NCI-H1092 (cell line): ENCODE measurements around the gene GPR17.

ENCODE experiments used
- DNase-seq: peaks from one replicate; lab custom pipeline; 2025; lab: John Stamatoyannopoulos, UW

GPR17 gene

GRCh38 chr2:127614731-127615130 lies 31.2 kb upstream of the GPR17 start:
- no peak for DNase-seq

DNA sequence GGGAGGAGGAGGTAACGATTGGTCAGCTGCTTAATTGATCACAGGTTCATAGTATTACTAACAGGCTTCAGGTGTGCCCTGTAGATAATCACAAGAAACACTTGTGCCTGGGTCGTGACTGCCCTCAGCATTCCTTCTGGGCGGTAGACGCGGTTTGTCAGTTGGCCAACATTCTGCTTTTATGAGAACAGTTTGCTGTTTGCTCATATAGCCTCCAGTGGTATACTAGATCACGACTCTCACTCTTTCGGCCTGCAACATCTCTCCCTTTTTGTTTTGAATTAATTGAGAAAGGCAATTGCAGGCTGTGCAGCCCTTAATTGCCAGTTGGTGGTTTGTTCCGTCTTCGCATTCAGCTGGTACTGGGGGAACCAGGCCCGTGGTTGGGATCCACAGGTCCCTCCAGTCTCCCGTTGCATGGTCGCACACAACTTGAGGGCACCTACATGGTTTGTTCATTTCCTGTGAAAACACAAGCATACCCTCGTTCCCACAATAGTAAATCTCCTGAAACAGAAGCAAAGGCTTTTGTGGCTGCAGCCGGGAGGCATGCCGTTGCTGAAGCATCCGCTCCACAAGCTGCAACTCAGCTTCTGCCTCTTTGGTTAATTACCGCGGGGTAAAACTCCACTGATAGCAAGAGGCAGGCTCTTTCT lies 30.3 kb upstream of the GPR17 start:
- no peak for DNase-seq

DNA sequence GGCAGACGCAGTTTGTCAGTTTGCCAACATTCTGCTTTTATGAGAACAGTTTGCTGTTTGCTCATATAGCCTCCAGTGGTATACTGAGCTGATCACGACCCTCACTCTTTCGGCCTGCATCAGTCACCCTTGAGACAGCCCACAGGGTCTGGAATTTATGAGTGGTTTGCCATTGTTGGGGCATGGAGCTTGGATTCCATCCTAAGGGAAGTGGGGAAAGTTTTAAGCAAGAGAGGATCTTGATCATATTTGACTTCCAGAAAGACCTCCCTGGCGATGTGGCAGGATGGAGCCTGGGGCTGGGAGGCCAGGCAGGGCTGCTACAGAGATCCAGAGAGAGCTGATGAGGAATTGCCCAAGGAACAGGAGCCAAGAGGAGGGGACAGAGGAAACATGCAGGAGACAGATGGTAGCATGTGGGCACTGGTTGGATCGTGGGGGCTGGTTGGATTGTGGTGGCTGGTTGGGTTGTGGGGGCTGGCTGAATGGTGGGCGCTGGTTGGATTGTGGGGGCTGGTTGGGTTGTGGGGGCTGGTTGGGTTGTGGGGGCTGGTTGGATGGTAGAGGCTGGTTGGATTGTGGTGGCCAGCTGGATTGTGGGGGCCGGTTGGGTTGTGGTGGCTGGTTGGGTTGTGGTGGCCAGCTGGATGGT lies 27.3 kb upstream of the GPR17 start:
- no peak for DNase-seq

DNA sequence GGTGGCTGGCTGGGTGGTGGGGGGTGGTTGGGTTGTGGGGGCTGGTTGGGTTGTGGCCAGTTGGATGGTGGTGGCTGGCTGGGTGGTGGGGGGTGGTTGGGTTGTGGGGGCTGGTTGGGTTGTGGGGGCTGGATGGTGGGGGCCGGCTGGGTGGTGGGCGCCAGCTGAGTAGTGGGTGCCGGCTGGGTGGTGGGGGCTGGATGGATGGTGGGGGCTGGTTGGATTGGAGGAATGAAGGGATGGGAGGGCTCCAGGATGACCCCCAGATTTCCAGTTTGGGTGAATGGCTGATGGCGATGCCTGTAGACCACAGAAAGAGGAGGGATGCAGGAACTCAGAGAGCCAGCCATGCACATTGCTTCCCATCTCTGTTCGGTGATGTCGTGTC lies 26.8 kb upstream of the GPR17 start:
- DNase-seq: no peak

DNA sequence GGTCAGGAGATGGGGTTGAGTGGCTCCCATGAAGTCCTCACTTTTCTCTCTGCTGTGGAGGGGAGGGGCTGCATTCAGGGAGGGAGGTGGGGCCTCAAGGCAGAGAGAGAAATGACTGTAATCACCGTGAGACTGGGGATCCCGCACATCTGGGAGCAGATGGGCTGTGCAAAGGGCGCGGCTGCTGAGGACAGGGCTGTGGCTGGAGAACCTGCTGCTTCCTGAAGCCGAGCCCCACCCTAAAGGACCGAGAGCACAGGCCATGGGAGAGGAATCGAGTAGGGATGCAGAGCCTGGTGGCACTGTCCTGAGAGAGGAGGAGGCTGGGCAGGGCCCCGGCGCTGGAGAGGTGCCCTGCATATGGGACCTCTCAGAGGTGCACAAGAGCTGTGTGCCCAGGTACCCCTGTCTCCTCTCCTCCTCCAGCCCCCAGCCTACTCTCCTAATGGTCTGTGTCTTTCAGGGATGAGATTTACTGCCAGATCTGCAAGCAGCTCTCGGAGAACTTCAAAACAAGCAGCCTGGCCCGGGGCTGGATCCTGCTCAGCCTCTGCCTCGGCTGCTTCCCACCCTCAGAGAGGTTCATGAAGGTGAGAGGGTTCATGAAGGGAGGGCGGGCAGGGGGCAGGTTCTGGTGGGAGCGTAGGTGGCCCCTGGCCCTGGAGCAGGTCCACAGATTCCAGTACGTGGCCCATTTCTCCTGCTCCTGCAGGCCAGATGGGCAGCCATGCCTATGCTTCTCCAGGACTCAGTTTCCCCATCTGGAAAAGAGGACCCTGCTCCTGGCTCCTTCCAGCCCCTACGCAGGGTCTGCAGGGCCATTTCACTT lies 25.9 kb upstream of the GPR17 start:
- no peak for DNase-seq

DNA sequence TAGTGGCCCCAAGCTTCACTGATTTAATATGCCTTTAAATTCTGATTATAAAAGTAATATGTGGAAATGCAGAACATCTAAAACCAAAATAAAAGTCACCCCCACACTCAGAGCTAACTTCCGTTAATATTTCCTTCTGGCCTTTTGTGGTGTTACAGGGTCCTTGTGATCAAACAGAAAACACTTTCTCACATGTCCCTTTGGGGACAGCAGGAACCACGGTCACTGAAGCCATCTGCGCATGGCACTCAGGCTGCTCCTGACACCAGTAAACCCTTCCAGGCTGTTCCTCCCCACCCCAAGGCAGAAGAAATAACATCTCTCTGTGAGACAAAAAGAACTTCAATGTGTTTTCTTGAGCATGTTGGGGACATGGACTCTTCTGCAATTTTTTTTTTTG lies 25.1 kb upstream of the GPR17 start:
- DNase-seq: no peak

DNA sequence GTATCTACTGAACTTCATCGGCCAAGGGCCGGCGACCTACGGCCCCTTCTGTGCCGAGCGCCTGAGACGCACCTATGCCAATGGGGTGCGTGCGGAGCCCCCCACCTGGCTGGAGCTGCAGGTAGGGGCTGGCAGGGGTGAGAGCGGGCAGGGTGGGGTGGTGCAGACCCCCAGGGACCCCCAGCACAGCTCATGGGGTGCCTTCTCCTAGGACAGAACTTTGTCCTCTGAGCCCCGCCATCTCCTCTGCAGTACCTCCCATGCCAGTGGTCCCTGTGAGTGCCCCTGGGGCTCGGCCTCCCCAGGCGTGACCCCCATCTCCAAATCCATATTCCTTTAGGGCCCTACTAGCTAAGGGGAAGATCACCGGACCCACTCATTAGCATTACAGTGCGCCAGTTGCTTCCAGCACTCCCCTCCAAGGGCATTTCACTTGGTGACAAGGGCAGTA lies 23.9 kb upstream of the GPR17 start:
- DNase-seq: no peak

- no peak for DNase-seq
These were observed 23.2 kb upstream of the GPR17 start for GRCh38 chr2:127622561-127623387.

- no peak for DNase-seq
These were observed 22.3 kb upstream of the GPR17 start for GRCh38 chr2:127623388-127624319.

GRCh38 chr2:127624320-127624755 lies 21.6 kb upstream of the GPR17 start:
- DNase-seq: no peak

DNA sequence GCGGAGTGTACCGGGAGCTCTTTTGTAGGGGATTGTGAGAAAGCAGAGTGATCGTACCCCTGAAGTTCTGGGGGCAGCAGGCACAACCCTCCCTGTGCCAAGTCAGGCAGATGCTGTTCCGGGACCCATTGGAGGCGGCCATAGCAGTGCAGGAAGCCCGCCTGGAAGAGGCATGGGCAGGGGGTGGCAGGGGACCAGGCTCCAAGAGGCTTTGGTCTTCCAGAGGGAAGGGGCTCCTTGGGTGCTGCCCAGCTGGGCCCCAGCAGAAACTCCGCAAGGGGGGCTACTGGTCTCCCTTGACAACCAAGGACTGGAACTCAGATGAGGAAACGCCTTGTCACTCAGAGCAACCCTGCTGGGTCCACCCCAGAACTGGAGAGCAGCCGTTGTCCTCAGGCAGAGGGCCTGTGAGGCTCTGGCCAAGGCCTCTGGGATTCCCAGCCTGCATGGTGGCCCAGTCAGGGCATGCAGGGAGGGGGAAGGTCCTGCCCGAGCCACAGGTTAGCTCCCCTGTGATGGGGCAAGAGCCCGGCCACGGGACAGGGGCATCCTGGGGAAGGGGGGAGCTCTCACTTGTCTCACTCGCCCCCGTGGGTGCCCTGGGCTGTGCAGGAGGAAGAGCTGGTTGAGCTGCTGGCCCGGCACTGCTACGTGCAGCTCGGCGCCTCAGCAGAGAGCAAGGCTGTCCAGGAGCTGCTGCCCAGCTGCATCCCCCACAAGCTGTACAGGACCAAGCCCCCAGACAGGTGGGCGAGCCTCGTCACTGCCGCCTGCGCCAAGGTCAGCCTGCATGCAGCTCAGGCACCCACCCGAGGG lies 21.0 kb upstream of the GPR17 start:
- no peak for DNase-seq

DNA sequence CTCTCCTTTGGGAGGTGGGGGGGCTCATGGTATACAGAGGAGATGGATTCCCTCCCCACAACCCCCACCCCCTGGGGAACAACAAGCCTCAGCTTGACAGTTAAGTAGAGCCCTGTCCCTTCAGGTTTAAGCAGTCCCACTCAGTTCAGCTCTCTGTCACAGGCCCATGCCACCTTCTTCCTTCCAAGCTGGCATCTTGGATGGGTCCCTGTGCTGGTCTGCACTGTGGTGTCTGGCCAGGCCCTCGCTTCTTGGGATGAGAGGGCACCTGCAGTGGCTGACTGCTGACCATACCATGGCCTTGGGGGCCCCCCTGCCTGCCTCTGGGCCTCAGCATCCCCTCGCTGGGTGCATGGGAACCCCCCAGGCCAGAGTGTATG lies 20.4 kb upstream of the GPR17 start:
- no peak for DNase-seq

DNA sequence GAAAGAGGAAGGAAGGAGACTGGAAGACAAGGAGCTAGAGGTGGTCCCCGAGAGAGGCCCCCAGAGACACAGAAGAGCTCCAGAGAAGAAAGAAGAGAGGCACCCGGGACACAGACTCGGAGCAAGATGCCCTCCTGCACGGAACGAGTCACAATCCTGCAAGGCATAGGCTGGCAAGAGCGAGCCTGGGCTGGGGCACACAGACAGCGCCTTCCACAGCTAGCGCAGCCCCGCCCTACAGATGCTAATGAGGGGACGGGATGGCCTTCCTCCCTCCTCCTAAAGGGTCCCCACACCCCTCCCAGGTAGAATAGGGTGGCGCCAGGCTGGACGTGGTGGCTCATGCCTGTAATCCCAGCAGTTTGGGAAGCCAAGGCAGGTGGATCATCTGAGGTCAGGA lies 19.8 kb upstream of the GPR17 start:
- no peak for DNase-seq

- DNase-seq: no peak
These were observed 18.8 kb upstream of the GPR17 start for GRCh38 chr2:127626917-127627739.

GRCh38 chr2:127627740-127628571 lies 18.0 kb upstream of the GPR17 start:
- DNase-seq: no peak

- no peak for DNase-seq
These were observed 17.0 kb upstream of the GPR17 start for GRCh38 chr2:127628767-127629614.

DNA sequence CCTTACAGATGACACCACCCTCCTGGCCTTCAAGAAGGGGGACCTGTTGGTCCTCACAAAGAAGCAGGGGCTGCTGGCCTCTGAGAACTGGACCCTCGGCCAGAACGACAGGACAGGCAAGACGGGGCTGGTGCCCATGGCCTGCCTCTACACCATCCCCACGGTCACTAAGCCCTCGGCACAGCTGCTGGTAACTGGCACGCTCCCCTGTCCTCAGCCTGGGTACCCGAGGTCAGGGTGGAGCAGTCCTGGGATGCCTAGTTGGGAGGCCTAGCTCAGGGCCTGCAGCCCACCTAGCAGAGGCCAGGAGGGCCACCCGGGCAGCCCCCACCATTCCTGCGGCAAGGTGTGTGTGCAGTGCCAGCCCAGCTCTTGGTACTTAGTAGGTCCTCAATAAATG lies 16.3 kb upstream of the GPR17 start:
- no peak for DNase-seq
